Body of pancreas (tissue), 4 donors: ENCODE measurements around the gene MESD.

Experiments
- POLR2A ChIP-seq, 3 donors: fragments of 450-650 bp; IDR thresholded peaks; one replicate each; pipeline ENCODE4 v1.6.1; 2016; ENCODE audit warnings: antibody characterized with exemption in 3 of 3, mild to moderate bottlenecking in 2 of 3
- TF ChIP-seq, protein P1 (sequence below), 7 experiments: fragments of 450-650 bp in 4 of 7; fragments of 200-600 bp in 3 of 7; sonication (generic) in 3 of 7; IDR thresholded peaks; one replicate each; pipeline ENCODE4 v1.5.1; 2016 to 2019; ENCODE audit warnings: antibody characterized with exemption in 7 of 7

DNA sequence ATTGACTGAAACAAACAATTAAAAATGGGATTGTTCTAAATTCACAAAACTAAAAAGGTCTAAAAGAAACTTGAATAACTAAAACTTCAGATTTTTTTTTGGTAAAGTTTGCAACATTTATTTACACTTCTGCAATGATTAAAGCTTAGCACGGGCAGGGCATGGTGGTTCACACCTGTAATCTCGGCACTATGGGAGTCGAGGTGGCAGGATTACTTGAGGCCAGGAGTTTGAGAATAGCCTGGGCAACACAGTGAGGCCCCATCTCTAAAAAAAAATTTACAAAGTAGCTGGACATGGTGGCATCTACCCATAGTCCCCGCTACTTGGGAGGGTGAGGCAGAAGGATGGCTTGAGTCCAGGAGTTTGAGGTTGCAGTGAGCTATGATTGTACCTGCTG lies 42.7 kb upstream of the MESD start:
- TF ChIP-seq, protein P1, sequence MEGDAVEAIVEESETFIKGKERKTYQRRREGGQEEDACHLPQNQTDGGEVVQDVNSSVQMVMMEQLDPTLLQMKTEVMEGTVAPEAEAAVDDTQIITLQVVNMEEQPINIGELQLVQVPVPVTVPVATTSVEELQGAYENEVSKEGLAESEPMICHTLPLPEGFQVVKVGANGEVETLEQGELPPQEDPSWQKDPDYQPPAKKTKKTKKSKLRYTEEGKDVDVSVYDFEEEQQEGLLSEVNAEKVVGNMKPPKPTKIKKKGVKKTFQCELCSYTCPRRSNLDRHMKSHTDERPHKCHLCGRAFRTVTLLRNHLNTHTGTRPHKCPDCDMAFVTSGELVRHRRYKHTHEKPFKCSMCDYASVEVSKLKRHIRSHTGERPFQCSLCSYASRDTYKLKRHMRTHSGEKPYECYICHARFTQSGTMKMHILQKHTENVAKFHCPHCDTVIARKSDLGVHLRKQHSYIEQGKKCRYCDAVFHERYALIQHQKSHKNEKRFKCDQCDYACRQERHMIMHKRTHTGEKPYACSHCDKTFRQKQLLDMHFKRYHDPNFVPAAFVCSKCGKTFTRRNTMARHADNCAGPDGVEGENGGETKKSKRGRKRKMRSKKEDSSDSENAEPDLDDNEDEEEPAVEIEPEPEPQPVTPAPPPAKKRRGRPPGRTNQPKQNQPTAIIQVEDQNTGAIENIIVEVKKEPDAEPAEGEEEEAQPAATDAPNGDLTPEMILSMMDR (IDR thresholded peaks at IDR 0.05) = no peak
- TF ChIP-seq POLR2A (IDR thresholded peaks at IDR 0.05) = no peak
